Lung (tissue), 12 donors: Measurements from ENCODE around the gene NFASC. TPM values are rescaled to one million over a fixed set of nuclear protein-coding genes. Genes with fewer than 3 reads are reported as not detected.

ENCODE experiments used
- ATAC-seq: fragments of 200-7000 bp; cut with Tn5 transposase; one replicate; pipeline ENCODE4 v1.9.1; 2020; ENCODE audit warnings: moderate number of reproducible peaks; ENCODE audit not compliant: insufficient read depth, low FRiP score
- DNase-seq, 3 donors: peaks; one replicate each; pipeline ENCODE4 v3.0.0-alpha.2; 2013 to 2017
- H3K27ac ChIP-seq, 2 donors: one replicate each; pipeline ENCODE4 v1.5.1; 2013; ENCODE audit warnings: mild to moderate bottlenecking in 2 of 2, moderate library complexity in 2 of 2, control low read depth in 1 of 2, inconsistent platforms in 1 of 2, low read depth in 1 of 2, low read length in 1 of 2
- H3K27me3 ChIP-seq, 3 donors: one replicate each; pipeline ENCODE4 v1.5.1; 2013; ENCODE audit warnings: low read length in 2 of 3; ENCODE audit not compliant: control insufficient read depth in 3 of 3, insufficient read depth in 3 of 3
- H3K36me3 ChIP-seq, 4 donors: one replicate each; pipeline ENCODE4 v1.5.1; 2013; ENCODE audit warnings: low read length in 4 of 4, mild to moderate bottlenecking in 1 of 4, moderate library complexity in 1 of 4; ENCODE audit not compliant: control insufficient read depth in 4 of 4, insufficient read depth in 4 of 4
- H3K4me1 ChIP-seq, 5 donors: one replicate each; pipeline ENCODE4 v1.5.1; 2013; ENCODE audit warnings: low read length in 5 of 5, mild to moderate bottlenecking in 2 of 5, moderate library complexity in 1 of 5; ENCODE audit not compliant: control insufficient read depth in 5 of 5, insufficient read depth in 5 of 5
- H3K4me3 ChIP-seq: one replicate; pipeline ENCODE4 v1.5.1; 2013; ENCODE audit warnings: mild to moderate bottlenecking, control low read depth, moderate library complexity
- H3K9ac ChIP-seq, 2 donors: one replicate each; pipeline ENCODE4 v1.5.1; 2013; ENCODE audit warnings: low read length in 2 of 2, control low read depth in 1 of 2; ENCODE audit not compliant: insufficient read depth in 1 of 2
- H3K9me3 ChIP-seq, 4 donors: one replicate each; pipeline ENCODE4 v1.5.1; 2013; ENCODE audit warnings: low read length in 3 of 4, mild to moderate bottlenecking in 1 of 4, moderate library complexity in 1 of 4; ENCODE audit not compliant: control insufficient read depth in 4 of 4, insufficient read depth in 3 of 4
- CTCF ChIP-seq: IDR thresholded peaks from 2 replicates; pipeline ENCODE4 v1.5.1; 2012; ENCODE audit warnings: mild to moderate bottlenecking; ENCODE audit errors: control extremely low read depth, extremely low read depth
- WGBS, 2 donors: extraction: QIAGEN DNeasy Blood & Tissue Kit; methylation state at CpG; one replicate each; pipeline ENCODE4 v1.1.7; 2013; 5-methylcytosine and 5-hydroxymethylcytosine counted together
- polyA plus RNA-seq, 2 donors: library from polyadenylated mRNA; stranded (reverse); fragments of 200-250 nt; gene quantifications; one replicate each; pipeline ENCODE4 v1.2.1, GENCODE V29; 2013
- total RNA-seq, 2 donors: library from RNA; depleted of rRNA in 1 of 2; stranded (reverse); fragments of >200 nt in 1 of 2; gene quantifications; one replicate each; pipeline ENCODE4 v1.2.1, GENCODE V29; 2014 to 2021
- donor health status: control.
- donor health status: control.
- donor health status: Bipolar disorder and iron deficiency.
- donor health status: healthy.
- donor health status: DM: yes; HTN: yes; CAD: no.

NFASC gene
- total and polyA plus RNA-seq, 4 donors, result 1.8 to 11.2 (median 3.8) TPM

- Histone ChIP-seq H3K36me3 (no peaks in the 10 kb centered on the region), H3K27me3 (no peaks in the 10 kb centered on the region), H3K4me3 (no peak overlapping the region), H3K9ac (no peak overlapping the region), H3K27ac (no peak overlapping the region), H3K4me1 (peaks cover 0 to 9% (median 0%) of the 10 kb centered on the region in 5 donors), H3K9me3 (no peaks in the 10 kb centered on the region)
- ATAC-seq (no peak), DNase-seq (no peak)
- WGBS, 2 donors, result 94 to 95% methylated on average over 6 of the region's 6 CpGs
- TF ChIP-seq CTCF, result no peak
Measured at GRCh38 chr1:205067031-205067430, 196.4 kb downstream of the NFASC start.

DNA sequence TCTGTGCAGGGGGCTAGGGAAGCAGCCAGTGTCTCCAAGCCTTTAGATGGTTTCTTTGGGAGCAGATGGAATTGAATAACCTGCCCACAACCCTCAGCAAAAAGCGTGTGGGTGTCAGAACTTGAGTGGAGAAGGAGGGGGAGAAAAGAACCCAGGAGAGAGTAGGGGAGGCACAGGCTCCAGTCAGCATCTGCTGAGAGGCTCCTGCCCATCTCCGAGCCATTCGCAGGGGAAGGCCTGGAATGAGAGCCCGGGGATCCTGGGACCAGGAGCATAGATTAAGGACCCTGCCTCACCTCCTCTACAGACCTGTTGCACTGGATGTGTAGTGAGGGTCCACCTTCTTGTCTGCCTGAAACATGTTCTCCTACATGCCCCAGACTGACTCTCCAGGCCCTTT is 197.3 kb downstream of the NFASC start:
- Histone ChIP-seq H3K27me3 (no peaks in the 10 kb centered on the region), H3K4me1 (peaks cover 0 to 9% (median 0%) of the 10 kb centered on the region in 5 donors), H3K9ac (no peak overlapping the region), H3K36me3 (no peaks in the 10 kb centered on the region), H3K27ac (no peak overlapping the region), H3K9me3 (no peaks in the 10 kb centered on the region), H3K4me3 (no peak overlapping the region)
- TF ChIP-seq CTCF, result no peak
- ATAC-seq, result no peak
- WGBS, 2 donors, result 91 to 98% methylated on average over 4 of the region's 4 CpGs
- DNase-seq, result no peak

DNA sequence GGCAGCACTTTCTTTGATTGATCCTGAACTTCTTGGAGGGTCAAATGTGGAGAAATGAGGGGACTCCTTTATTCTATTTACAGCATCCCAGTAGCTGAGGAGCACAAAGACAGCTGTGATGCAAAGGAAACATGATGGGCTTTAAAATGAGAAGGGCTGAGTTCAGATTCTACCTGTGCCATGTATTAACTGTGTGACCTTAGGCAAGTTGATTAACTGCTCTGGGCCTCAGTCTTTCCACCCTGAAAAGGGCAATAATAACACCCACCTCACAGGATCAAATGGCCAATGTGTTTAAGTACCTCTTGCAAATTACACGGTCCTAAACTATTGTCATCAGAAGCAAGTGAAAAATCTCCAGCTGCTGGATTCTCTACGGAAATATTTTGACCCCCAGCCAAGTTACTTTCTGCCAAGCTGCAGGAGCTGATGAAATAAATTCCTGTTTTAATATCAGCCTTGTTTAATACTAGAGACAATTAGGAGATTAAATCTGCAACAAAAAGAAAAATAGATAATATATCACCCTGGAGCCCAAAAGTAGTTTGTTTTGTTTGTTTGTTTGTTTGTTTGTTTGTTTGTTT is 197.9 kb downstream of the NFASC start:
- DNase-seq (peak; percentile 35 to 73 (median 65)), ATAC-seq (no peak)
- Histone ChIP-seq H3K27me3 (no peaks in the 10 kb centered on the region), H3K27ac (no peak overlapping the region), H3K4me3 (no peak overlapping the region), H3K4me1 (peaks cover 0 to 9% (median 0%) of the 10 kb centered on the region in 5 donors), H3K9ac (no peak overlapping the region), H3K9me3 (no peaks in the 10 kb centered on the region), H3K36me3 (no peaks in the 10 kb centered on the region)
- TF ChIP-seq CTCF, result no peak
- WGBS, 2 donors, result 35 to 64% methylated on average over 2 of the region's 2 CpGs
